Tibial nerve (tissue), 4 donors: ENCODE data around the gene SAP30BP. TPM values are rescaled to one million over a fixed set of nuclear protein-coding genes. Genes with fewer than 3 reads are reported as not detected.

ENCODE experiments used
- DNase-seq, 2 donors: peaks; one replicate each; pipeline ENCODE4 v3.0.0-alpha.2; 2019; ENCODE audit warnings: low spot score in 2 of 2
- H3K27ac ChIP-seq, 4 donors: fragments of 200-600 bp; sonication (generic) in 3 of 4; one replicate each; pipeline ENCODE4 v1.5.1; 2017 to 2019; ENCODE audit warnings: mild to moderate bottlenecking in 1 of 4
- H3K27me3 ChIP-seq, 2 donors: fragments of 200-600 bp; sonication (generic) in 1 of 2; one replicate each; pipeline versions ENCODE4 v1.5.1 to v1.6.0; 2017 to 2019
- H3K36me3 ChIP-seq, 3 donors: fragments of 200-600 bp; sonication (generic); one replicate each; pipeline ENCODE4 v1.5.1; 2018 to 2019
- H3K4me1 ChIP-seq, 4 donors: fragments of 200-600 bp; sonication (generic) in 3 of 4; one replicate each; pipeline ENCODE4 v1.5.1; 2017 to 2019
- H3K4me3 ChIP-seq, 4 donors: fragments of 200-600 bp; sonication (generic) in 3 of 4; one replicate each; pipeline ENCODE4 v1.5.1; 2017 to 2019; ENCODE audit warnings: mild to moderate bottlenecking in 1 of 4, moderate library complexity in 1 of 4
- H3K9me3 ChIP-seq, 4 donors: fragments of 200-600 bp; sonication (generic) in 3 of 4; one replicate each; pipeline ENCODE4 v1.5.1; 2017 to 2019
- CTCF ChIP-seq, 5 experiments: fragments of 200-600 bp in 3 of 5; fragments of 450-650 bp in 2 of 5; sonication (generic) in 3 of 5; IDR thresholded peaks; one replicate each; pipeline ENCODE4 v1.5.1; 2016 to 2019; ENCODE audit warnings: antibody characterized with exemption in 5 of 5, mild to moderate bottlenecking in 3 of 5, moderate library complexity in 2 of 5
- EP300 ChIP-seq, 2 donors: sonication (generic); formaldehyde crosslinking; IDR thresholded peaks; one replicate each; pipeline ENCODE4 v1.6.1; 2017; ENCODE audit warnings: antibody characterized with exemption in 2 of 2, mild to moderate bottlenecking in 1 of 2
- POLR2A ChIP-seq, 2 donors: fragments of 450-650 bp; IDR thresholded peaks; one replicate each; pipeline ENCODE4 v1.6.1; 2017; ENCODE audit warnings: antibody characterized with exemption in 2 of 2, mild to moderate bottlenecking in 2 of 2, moderate library complexity in 2 of 2
- WGBS, 2 donors: methylation state at CpG; one replicate each; pipeline ENCODE4 v1.1.5; 2018; 5-methylcytosine and 5-hydroxymethylcytosine counted together
- total RNA-seq, 4 donors: library from RNA; depleted of rRNA; stranded (reverse); fragments of >200 nt; gene quantifications; one replicate each; pipeline ENCODE4 v1.1.0, GENCODE V29; 2016

The SAP30BP gene
- total RNA-seq, 4 donors from 2014 or later = 63.9 to 119 (median 95.3) TPM

GRCh38 chr17:75673487-75673886, 6.3 kb downstream of the SAP30BP start:
- Histone ChIP-seq H3K27ac (peak overlapping the region in 1 of 4 donors; percentile 97), H3K27me3 (no peaks in the 10 kb centered on the region), H3K36me3 (peaks cover 0 to 60% (median 6%) of the 10 kb centered on the region in 3 donors), H3K4me3 (no peak overlapping the region), H3K9me3 (no peaks in the 10 kb centered on the region), H3K4me1 (peaks cover 0 to 61% (median 9%) of the 10 kb centered on the region in 4 donors)
- 67 to 73% methylated on average over 4 of the region's 4 CpGs for WGBS, 2 donors
- no peak for TF ChIP-seq CTCF (IDR thresholded peaks at IDR 0.05)
- no peak for TF ChIP-seq EP300 (IDR thresholded peaks at IDR 0.05)
- TF ChIP-seq POLR2A (IDR thresholded peaks at IDR 0.05) = no peak
- DNase-seq = no peak

- Histone ChIP-seq H3K4me3 (no peak overlapping the region), H3K27me3 (no peaks in the 10 kb centered on the region), H3K9me3 (no peaks in the 10 kb centered on the region), H3K4me1 (peaks cover 0 to 64% (median 21%) of the 10 kb centered on the region in 4 donors), H3K36me3 (peaks cover 0 to 30% (median 0%) of the 10 kb centered on the region in 3 donors), H3K27ac (peak overlapping the region in 3 of 4 donors; percentile 21 to 97 (median 88))
- WGBS, 2 donors = 56 to 62% methylated on average over 3 of the region's 3 CpGs
- TF ChIP-seq EP300 (IDR thresholded peaks at IDR 0.05) (no peak), POLR2A (IDR thresholded peaks at IDR 0.05) (no peak), CTCF (IDR thresholded peaks at IDR 0.05) (no peak)
- DNase-seq = no peak
These were observed 9.3 kb downstream of the SAP30BP start for GRCh38 chr17:75676461-75676860.

- Histone ChIP-seq H3K4me3 (no peak overlapping the region), H3K36me3 (no peaks in the 10 kb centered on the region), H3K9me3 (no peaks in the 10 kb centered on the region), H3K27me3 (no peaks in the 10 kb centered on the region), H3K4me1 (peaks cover 0 to 85% (median 43%) of the 10 kb centered on the region in 4 donors), H3K27ac (peak overlapping the region; percentile 72 to 98 (median 85))
- peak; percentile 41 to 54 for DNase-seq
- TF ChIP-seq CTCF (IDR thresholded peaks at IDR 0.05) = peak; percentile 34 to 81 (median 45)
- peak; percentile 23 to 74 for TF ChIP-seq EP300 (IDR thresholded peaks at IDR 0.05)
- TF ChIP-seq POLR2A (IDR thresholded peaks at IDR 0.05) = no peak
- WGBS, 2 donors = 38 to 39% methylated on average over 11 of the region's 11 CpGs
These were observed 12.6 kb downstream of the SAP30BP start for GRCh38 chr17:75679706-75680211.

GRCh38 chr17:75680431-75680830, 13.3 kb downstream of the SAP30BP start:
- Histone ChIP-seq H3K27me3 (no peaks in the 10 kb centered on the region), H3K36me3 (no peaks in the 10 kb centered on the region), H3K27ac (peak overlapping the region; percentile 72 to 98 (median 85)), H3K4me1 (peaks cover 0 to 85% (median 46%) of the 10 kb centered on the region in 4 donors), H3K9me3 (no peaks in the 10 kb centered on the region), H3K4me3 (no peak overlapping the region)
- no peak for DNase-seq
- TF ChIP-seq CTCF (IDR thresholded peaks at IDR 0.05) = no peak
- WGBS, 2 donors = 75 to 81% methylated on average over 10 of the region's 10 CpGs

GRCh38 chr17:75681289-75681688, 14.2 kb downstream of the SAP30BP start:
- H3K4me3 ChIP-seq = no peak overlapping the region
- DNase-seq = no peak
- WGBS, 2 donors = 43 to 53% methylated on average over 3 of the region's 3 CpGs
- TF ChIP-seq POLR2A (IDR thresholded peaks at IDR 0.05) = no peak
- no peak for TF ChIP-seq EP300 (IDR thresholded peaks at IDR 0.05)
- no peak for TF ChIP-seq CTCF (IDR thresholded peaks at IDR 0.05)
- H3K9me3 ChIP-seq = no peaks in the 10 kb centered on the region
- H3K4me1 ChIP-seq = peaks cover 0 to 85% (median 54%) of the 10 kb centered on the region in 4 donors
- H3K27me3 ChIP-seq = no peaks in the 10 kb centered on the region
- H3K27ac ChIP-seq = peak overlapping the region; percentile 72 to 98 (median 85)
- H3K36me3 ChIP-seq = no peaks in the 10 kb centered on the region
